ENCODE results near the gene NOTO. TPM values are rescaled to one million over a fixed set of nuclear protein-coding genes. Genes with fewer than 3 reads are reported as not detected.

NOTO gene
- total and polyA plus RNA-seq, 2 experiments from 2014 or later, result not detected

- no peak for TF ChIP-seq CTCF (IDR thresholded peaks at IDR 0.05; ENCODE audit: low read depth, low read length)
- H3K4me1 ChIP-seq (ENCODE audit: low read depth), result peaks cover 4% of the 10 kb centered on the region
- peaks cover 6% of the 10 kb centered on the region for H3K36me3 ChIP-seq
- no peaks in the 10 kb centered on the region for H3K9me3 ChIP-seq (ENCODE audit: low read depth)
- H3K4me3 ChIP-seq, result no peak overlapping the region
- no peak for DNase-seq (ENCODE audit: low read depth in 1 of 2, low spot score in 1 of 2)
- no peaks in the 10 kb centered on the region for H3K27me3 ChIP-seq
- no peak overlapping the region for H3K27ac ChIP-seq
Observed at GRCh38 chr2:73217160-73217559, 14.8 kb downstream of the NOTO start.

GRCh38 chr2:73217826-73218225 is 15.5 kb downstream of the NOTO start:
- Histone ChIP-seq H3K27me3 (no peaks in the 10 kb centered on the region), H3K36me3 (peaks cover 6% of the 10 kb centered on the region), H3K4me3 (no peak overlapping the region), H3K4me1 (ENCODE audit: low read depth) (peaks cover 4% of the 10 kb centered on the region), H3K27ac (no peak overlapping the region), H3K9me3 (ENCODE audit: low read depth) (no peaks in the 10 kb centered on the region)
- no peak for DNase-seq (ENCODE audit: low read depth in 1 of 2, low spot score in 1 of 2)
- no peak for TF ChIP-seq CTCF (IDR thresholded peaks at IDR 0.05; ENCODE audit: low read depth, low read length)

GRCh38 chr2:73218298-73218697 is 15.9 kb downstream of the NOTO start:
- Histone ChIP-seq H3K27ac (no peak overlapping the region), H3K36me3 (peaks cover 6% of the 10 kb centered on the region), H3K9me3 (ENCODE audit: low read depth) (no peaks in the 10 kb centered on the region), H3K27me3 (no peaks in the 10 kb centered on the region), H3K4me1 (ENCODE audit: low read depth) (peaks cover 4% of the 10 kb centered on the region), H3K4me3 (no peak overlapping the region)
- no peak for TF ChIP-seq CTCF (IDR thresholded peaks at IDR 0.05; ENCODE audit: low read depth, low read length)
- peak in 1 of 2 donors; percentile 32 for DNase-seq (ENCODE audit: low read depth in 1 of 2, low spot score in 1 of 2)

GRCh38 chr2:73223821-73224220 is 21.4 kb downstream of the NOTO start:
- Histone ChIP-seq H3K27ac (no peak overlapping the region), H3K9me3 (ENCODE audit: low read depth) (no peaks in the 10 kb centered on the region), H3K4me1 (ENCODE audit: low read depth) (no peaks in the 10 kb centered on the region), H3K4me3 (no peak overlapping the region), H3K27me3 (no peaks in the 10 kb centered on the region), H3K36me3 (peaks cover 9% of the 10 kb centered on the region)
- no peak for TF ChIP-seq CTCF (IDR thresholded peaks at IDR 0.05; ENCODE audit: low read depth, low read length)
- no peak for DNase-seq (ENCODE audit: low read depth in 1 of 2, low spot score in 1 of 2)

GRCh38 chr2:73225513-73226360 is 23.4 kb downstream of the NOTO start:
- Histone ChIP-seq H3K4me3 (no peak overlapping the region), H3K9me3 (ENCODE audit: low read depth) (no peaks in the 10 kb centered on the region), H3K4me1 (ENCODE audit: low read depth) (no peaks in the 10 kb centered on the region), H3K27ac (no peak overlapping the region), H3K27me3 (no peaks in the 10 kb centered on the region), H3K36me3 (peaks cover 10% of the 10 kb centered on the region)
- TF ChIP-seq CTCF (IDR thresholded peaks at IDR 0.05; ENCODE audit: low read depth, low read length), result no peak
- no peak for DNase-seq (ENCODE audit: low read depth in 1 of 2, low spot score in 1 of 2)
